ENCODE measurements around the gene MECP2.

GRCh38 chrX:154061801-154062200 lies 35.7 kb downstream of the MECP2 start:
- TF ChIP-seq ZNF225 (CRISPR knock-in tag; IDR thresholded peaks at IDR 0.05) (no peak), MAX (IDR thresholded peaks at IDR 0.05) (no peak), ZNF292 (CRISPR knock-in tag; IDR thresholded peaks at IDR 0.05; ENCODE audit: borderline replicate concordance, low read depth) (no peak), TBP (CRISPR knock-in tag; IDR thresholded peaks at IDR 0.05) (no peak), IRF1 (CRISPR knock-in tag; IDR thresholded peaks at IDR 0.05; ENCODE audit: low read depth) (no peak), THRA (CRISPR knock-in tag; IDR thresholded peaks at IDR 0.05; ENCODE audit: borderline replicate concordance) (no peak), ZNF564 (CRISPR knock-in tag; IDR thresholded peaks at IDR 0.05) (no peak), POLR2A (IDR thresholded peaks at IDR 0.05; ENCODE audit: insufficient read depth in 1 of 2, low read depth in 2 of 2, low read length in 2 of 2) (no peak), RFX5 (IDR thresholded peaks at IDR 0.05; ENCODE audit: low read depth, low read length) (no peak), ATF1 (CRISPR knock-in tag; IDR thresholded peaks at IDR 0.05) (no peak), CTCF (CRISPR knock-in tag; IDR thresholded peaks at IDR 0.05) (no peak)
